Hepatocyte (in vitro differentiated cells): ENCODE measurements around the gene LURAP1L. TPM values are rescaled to one million over a fixed set of nuclear protein-coding genes. Genes with fewer than 3 reads are reported as not detected.

Experiments used
- DNase-seq: peaks from one replicate; pipeline ENCODE4 v3.0.0-alpha.2; 2016; ENCODE audit warnings: low spot score
- H2AFZ ChIP-seq: fragments of 200-600 bp; sonication (generic); 2 replicates; pipeline ENCODE4 v1.6.0; 2016; ENCODE audit warnings: antibody characterized with exemption, mild to moderate bottlenecking
- H3K27ac ChIP-seq: fragments of 200-600 bp; sonication (generic); 2 replicates; pipeline ENCODE4 v1.5.1; 2016; ENCODE audit warnings: mild to moderate bottlenecking
- H3K27me3 ChIP-seq: fragments of 200-600 bp; sonication (generic); 2 replicates; pipeline ENCODE4 v1.6.1; 2016
- H3K36me3 ChIP-seq: fragments of 200-600 bp; sonication (generic); replicated peaks from 2 replicates; pipeline ENCODE4 v1.5.1; 2016; ENCODE audit warnings: low read depth; ENCODE audit not compliant: insufficient read depth
- H3K4me1 ChIP-seq: fragments of 200-600 bp; sonication (generic); 2 replicates; pipeline ENCODE4 v1.5.1; 2016; ENCODE audit warnings: mild to moderate bottlenecking, moderate library complexity; ENCODE audit not compliant: insufficient read depth
- H3K4me2 ChIP-seq: fragments of 200-600 bp; sonication (generic); 2 replicates; pipeline ENCODE4 v1.6.0; 2016
- H3K4me3 ChIP-seq: fragments of 200-600 bp; sonication (generic); 2 replicates; pipeline ENCODE4 v1.5.1; 2016; ENCODE audit warnings: mild to moderate bottlenecking
- H3K79me2 ChIP-seq: fragments of 200-600 bp; sonication (generic); 2 replicates; pipeline ENCODE4 v1.6.0; 2017; ENCODE audit warnings: mild to moderate bottlenecking
- H3K9me2 ChIP-seq: fragments of 200-600 bp; sonication (generic); replicated peaks from 2 replicates; pipeline ENCODE4 v1.6.0; 2017; ENCODE audit warnings: mild to moderate bottlenecking; ENCODE audit not compliant: insufficient read depth
- H3K9me3 ChIP-seq: fragments of 200-600 bp; sonication (generic); 2 replicates; pipeline ENCODE4 v1.5.1; 2016; ENCODE audit warnings: low read depth, mild to moderate bottlenecking
- H4K20me1 ChIP-seq: fragments of 200-600 bp; sonication (generic); 2 replicates; pipeline ENCODE4 v1.6.0; 2016; ENCODE audit warnings: mild to moderate bottlenecking; ENCODE audit not compliant: insufficient read depth, poor library complexity, severe bottlenecking
- CTCF ChIP-seq: fragments of 200-600 bp; sonication (generic); IDR thresholded peaks from 2 replicates; pipeline ENCODE4 v1.5.1; 2016; ENCODE audit warnings: antibody characterized with exemption, mild to moderate bottlenecking; ENCODE audit not compliant: poor library complexity
- EZH2 ChIP-seq: fragments of 200-600 bp; sonication (generic); IDR thresholded peaks from 2 replicates; pipeline ENCODE4 v1.6.1; 2016; ENCODE audit warnings: antibody characterized with exemption, mild to moderate bottlenecking, borderline replicate concordance
- EZH2phosphoT487 ChIP-seq: fragments of 200-600 bp; sonication (generic); IDR thresholded peaks from one replicate; pipeline ENCODE4 v1.6.1; 2018; ENCODE audit warnings: antibody characterized with exemption, mild to moderate bottlenecking, low read depth, moderate library complexity; ENCODE audit not compliant: unreplicated experiment, severe bottlenecking
- WGBS: methylation state at CpG from one replicate; pipeline ENCODE4 v1.1.6; 2016; ENCODE audit warnings: low lambda C conversion rate; ENCODE audit errors: missing lambda C conversion rate; 5-methylcytosine and 5-hydroxymethylcytosine counted together
- polyA plus RNA-seq: library from polyadenylated mRNA; unstranded; fragments of >200 nt; fragmentation: Nextera tagmentation; extraction: Ambion mirVana; gene quantifications from 2 replicates; pipeline ENCODE4 v1.2.1, GENCODE V29; 2016
- total RNA-seq: library from RNA; depleted of rRNA; stranded (reverse); fragments of >200 nt; gene quantifications from 2 replicates; pipeline ENCODE4 v1.2.3, GENCODE V29; 2014

The LURAP1L gene
- total and polyA plus RNA-seq, 2 experiments from 2014 or later: 36.1 to 37.6 TPM

- no peak overlapping the region for H3K27ac ChIP-seq
- H4K20me1 ChIP-seq: no peaks in the 10 kb centered on the region
- 91% methylated on average over 3 of the region's 3 CpGs for WGBS
Observed at GRCh38 chr9:12753931-12754330, 20.9 kb upstream of the LURAP1L start.

GRCh38 chr9:12759761-12760160, 15.1 kb upstream of the LURAP1L start:
- Histone ChIP-seq H3K27ac (no peak overlapping the region), H3K79me2 (no peaks in the 10 kb centered on the region), H3K9me3 (no peaks in the 10 kb centered on the region), H3K36me3 (no peaks in the 10 kb centered on the region), H3K9me2 (no peaks in the 10 kb centered on the region), H3K4me3 (no peak overlapping the region), H2AFZ (no peak overlapping the region), H3K4me1 (peaks cover 15% of the 10 kb centered on the region), H4K20me1 (no peaks in the 10 kb centered on the region), H3K27me3 (no peaks in the 10 kb centered on the region), H3K4me2 (no peak overlapping the region)
- WGBS: 50% methylated on average over 1 of the region's 1 CpG
- no peak for TF ChIP-seq CTCF
- TF ChIP-seq EZH2phosphoT487: no peak
- no peak for TF ChIP-seq EZH2
- DNase-seq: no peak

More at GRCh38 chr9:12753931-12754330, 20.9 kb upstream of the LURAP1L start:
- DNase-seq: no peak
- Histone ChIP-seq H2AFZ (no peak overlapping the region), H3K9me3 (no peaks in the 10 kb centered on the region), H3K79me2 (no peaks in the 10 kb centered on the region), H3K36me3 (no peaks in the 10 kb centered on the region), H3K4me1 (no peaks in the 10 kb centered on the region), H3K9me2 (no peaks in the 10 kb centered on the region), H3K4me2 (no peak overlapping the region), H3K27me3 (no peaks in the 10 kb centered on the region), H3K4me3 (no peak overlapping the region)
- no peak for TF ChIP-seq EZH2
- TF ChIP-seq CTCF: no peak
- no peak for TF ChIP-seq EZH2phosphoT487

- Histone ChIP-seq H4K20me1 (no peaks in the 10 kb centered on the region), H3K4me3 (no peak overlapping the region), H3K79me2 (no peaks in the 10 kb centered on the region), H3K4me2 (no peak overlapping the region), H3K4me1 (peaks cover 15% of the 10 kb centered on the region), H2AFZ (no peak overlapping the region), H3K9me2 (no peaks in the 10 kb centered on the region), H3K9me3 (no peaks in the 10 kb centered on the region), H3K36me3 (no peaks in the 10 kb centered on the region), H3K27me3 (no peaks in the 10 kb centered on the region), H3K27ac (no peak overlapping the region)
- TF ChIP-seq EZH2: no peak
- TF ChIP-seq CTCF: no peak
- TF ChIP-seq EZH2phosphoT487: no peak
- WGBS: 32% methylated on average over 2 of the region's 2 CpGs
- DNase-seq: no peak
Observed at GRCh38 chr9:12760758-12761157, 14.1 kb upstream of the LURAP1L start.

- no peak for DNase-seq
- Histone ChIP-seq H3K36me3 (no peaks in the 10 kb centered on the region), H2AFZ (no peak overlapping the region), H4K20me1 (no peaks in the 10 kb centered on the region), H3K4me2 (no peak overlapping the region), H3K9me3 (no peaks in the 10 kb centered on the region), H3K79me2 (no peaks in the 10 kb centered on the region), H3K4me1 (peaks cover 15% of the 10 kb centered on the region), H3K27ac (no peak overlapping the region), H3K4me3 (no peak overlapping the region), H3K27me3 (no peaks in the 10 kb centered on the region), H3K9me2 (no peaks in the 10 kb centered on the region)
- TF ChIP-seq CTCF: no peak
- no peak for TF ChIP-seq EZH2
- TF ChIP-seq EZH2phosphoT487: no peak
- WGBS: 48% methylated on average over 1 of the region's 1 CpG
Observed at GRCh38 chr9:12764150-12764549, 10.7 kb upstream of the LURAP1L start.
